Nephron progenitor cell (in vitro differentiated cells): Measurements from ENCODE around the gene SEC14L3.

Source experiments
- DNase-seq: peaks from one replicate; pipeline ENCODE4 v3.0.0; 2021
- H3K27ac Mint-ChIP-seq: 2 replicates; pipeline ENCODE4 v1.8.0; 2021; ENCODE audit warnings: mild to moderate bottlenecking, moderate library complexity, mixed read lengths
- H3K27me3 Mint-ChIP-seq: 2 replicates; pipeline ENCODE4 v1.8.0; 2021; ENCODE audit warnings: mild to moderate bottlenecking, low read depth, mixed read lengths; ENCODE audit not compliant: poor library complexity
- H3K36me3 Mint-ChIP-seq: 2 replicates; pipeline ENCODE4 v1.8.0; 2021; ENCODE audit warnings: low read depth, mixed read lengths
- H3K4me1 Mint-ChIP-seq: 2 replicates; pipeline ENCODE4 v1.8.0; 2021; ENCODE audit warnings: mixed read lengths
- H3K4me3 Mint-ChIP-seq: 2 replicates; pipeline ENCODE4 v1.8.0; 2021; ENCODE audit warnings: mild to moderate bottlenecking, moderate library complexity, mixed read lengths
- H3K9me3 Mint-ChIP-seq: 2 replicates; pipeline ENCODE4 v1.8.0; 2021; ENCODE audit warnings: mild to moderate bottlenecking, moderate library complexity, mixed read lengths
- TF ChIP-seq, protein P1 (sequence below): fragments of 200-600 bp; sonication (generic); IDR thresholded peaks from 2 replicates; pipeline ENCODE4 v1.5.0; 2021; ENCODE audit warnings: antibody characterized with exemption

SEC14L3 gene

DNA sequence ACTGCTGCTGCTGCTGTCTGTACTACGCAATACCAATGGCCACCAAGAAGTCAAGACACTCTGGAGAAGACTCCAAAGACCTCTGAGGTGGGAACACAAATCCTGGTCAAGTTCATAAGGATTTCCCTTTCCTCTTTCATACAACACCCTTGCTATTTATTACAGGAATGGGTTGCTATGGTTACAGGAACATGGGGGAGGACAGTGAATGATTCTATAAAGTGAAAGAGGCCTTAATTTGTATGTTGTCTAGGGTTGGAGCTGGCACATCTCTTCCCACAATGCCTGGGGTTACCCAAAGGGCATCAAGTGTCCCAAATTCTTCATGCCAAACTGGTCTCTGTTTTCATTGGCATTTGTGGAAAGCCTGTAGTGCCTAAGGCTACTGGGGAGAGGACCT is 11.4 kb upstream of the SEC14L3 start:
- H3K9me3 Mint-ChIP-seq: no peaks in the 10 kb centered on the region
- TF ChIP-seq, protein P1, sequence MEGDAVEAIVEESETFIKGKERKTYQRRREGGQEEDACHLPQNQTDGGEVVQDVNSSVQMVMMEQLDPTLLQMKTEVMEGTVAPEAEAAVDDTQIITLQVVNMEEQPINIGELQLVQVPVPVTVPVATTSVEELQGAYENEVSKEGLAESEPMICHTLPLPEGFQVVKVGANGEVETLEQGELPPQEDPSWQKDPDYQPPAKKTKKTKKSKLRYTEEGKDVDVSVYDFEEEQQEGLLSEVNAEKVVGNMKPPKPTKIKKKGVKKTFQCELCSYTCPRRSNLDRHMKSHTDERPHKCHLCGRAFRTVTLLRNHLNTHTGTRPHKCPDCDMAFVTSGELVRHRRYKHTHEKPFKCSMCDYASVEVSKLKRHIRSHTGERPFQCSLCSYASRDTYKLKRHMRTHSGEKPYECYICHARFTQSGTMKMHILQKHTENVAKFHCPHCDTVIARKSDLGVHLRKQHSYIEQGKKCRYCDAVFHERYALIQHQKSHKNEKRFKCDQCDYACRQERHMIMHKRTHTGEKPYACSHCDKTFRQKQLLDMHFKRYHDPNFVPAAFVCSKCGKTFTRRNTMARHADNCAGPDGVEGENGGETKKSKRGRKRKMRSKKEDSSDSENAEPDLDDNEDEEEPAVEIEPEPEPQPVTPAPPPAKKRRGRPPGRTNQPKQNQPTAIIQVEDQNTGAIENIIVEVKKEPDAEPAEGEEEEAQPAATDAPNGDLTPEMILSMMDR: no peak
- no peak overlapping the region for H3K27ac Mint-ChIP-seq
- H3K27me3 Mint-ChIP-seq: peaks cover 29% of the 10 kb centered on the region
- H3K4me1 Mint-ChIP-seq: peaks cover 2% of the 10 kb centered on the region
- no peak for DNase-seq
- no peaks in the 10 kb centered on the region for H3K36me3 Mint-ChIP-seq
- no peak overlapping the region for H3K4me3 Mint-ChIP-seq

DNA sequence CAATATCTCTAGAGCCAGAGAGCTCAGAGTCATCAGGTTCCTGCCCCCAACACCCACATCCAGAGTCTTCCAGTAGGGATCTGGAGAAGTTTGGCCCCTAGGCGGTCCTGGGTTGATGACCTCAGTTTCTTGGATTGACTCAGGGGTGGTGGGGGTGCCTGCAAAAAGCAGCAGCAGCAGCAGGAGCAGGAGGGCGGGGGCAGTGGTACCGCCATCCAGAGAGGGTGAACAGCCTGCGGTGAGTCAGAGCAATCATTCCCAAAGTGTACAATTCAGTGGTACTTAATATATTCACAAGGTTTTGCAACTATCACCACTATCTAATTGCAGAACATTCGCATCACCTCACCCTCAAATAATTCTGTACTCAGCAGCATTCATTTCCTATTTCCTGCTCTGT is 9.9 kb upstream of the SEC14L3 start:
- no peaks in the 10 kb centered on the region for H3K4me1 Mint-ChIP-seq
- no peaks in the 10 kb centered on the region for H3K9me3 Mint-ChIP-seq
- H3K36me3 Mint-ChIP-seq: no peaks in the 10 kb centered on the region
- TF ChIP-seq, protein P1: no peak
- H3K27ac Mint-ChIP-seq: no peak overlapping the region
- H3K27me3 Mint-ChIP-seq: peaks cover 36% of the 10 kb centered on the region
- no peak for DNase-seq
- no peak overlapping the region for H3K4me3 Mint-ChIP-seq

DNA sequence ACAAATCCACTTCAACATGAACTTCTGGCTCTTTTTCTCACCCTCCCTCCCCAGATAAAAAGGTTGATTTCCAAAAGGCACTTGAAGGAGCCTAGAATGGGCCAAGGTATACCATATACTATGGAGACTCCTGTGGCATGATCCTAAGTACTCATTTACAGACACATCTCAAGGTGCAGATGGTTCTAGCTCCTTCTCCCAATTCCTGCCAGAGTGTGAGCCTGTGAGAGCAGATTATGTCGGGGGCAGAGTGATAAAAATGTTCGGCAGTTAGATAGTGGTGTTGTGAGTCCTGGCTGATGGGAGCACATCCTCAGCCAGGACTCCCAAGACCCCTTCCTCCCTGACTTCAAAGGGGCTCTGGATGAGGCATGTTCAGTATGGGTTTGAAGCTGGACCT is 8.2 kb upstream of the SEC14L3 start:
- Mint-ChIP-seq H3K27ac (no peak overlapping the region), H3K27me3 (peaks cover 40% of the 10 kb centered on the region), H3K4me3 (no peak overlapping the region), H3K9me3 (no peaks in the 10 kb centered on the region), H3K36me3 (no peaks in the 10 kb centered on the region), H3K4me1 (no peaks in the 10 kb centered on the region)
- no peak for DNase-seq
- TF ChIP-seq, protein P1: no peak

- H3K4me1 Mint-ChIP-seq: no peaks in the 10 kb centered on the region
- no peak overlapping the region for H3K27ac Mint-ChIP-seq
- H3K9me3 Mint-ChIP-seq: no peaks in the 10 kb centered on the region
- no peak overlapping the region for H3K4me3 Mint-ChIP-seq
- TF ChIP-seq, protein P1: no peak
- H3K27me3 Mint-ChIP-seq: peaks cover 38% of the 10 kb centered on the region
- H3K36me3 Mint-ChIP-seq: no peaks in the 10 kb centered on the region
- DNase-seq: no peak
Observed at GRCh38 chr22:30474683-30475424, 3.0 kb upstream of the SEC14L3 start.

DNA sequence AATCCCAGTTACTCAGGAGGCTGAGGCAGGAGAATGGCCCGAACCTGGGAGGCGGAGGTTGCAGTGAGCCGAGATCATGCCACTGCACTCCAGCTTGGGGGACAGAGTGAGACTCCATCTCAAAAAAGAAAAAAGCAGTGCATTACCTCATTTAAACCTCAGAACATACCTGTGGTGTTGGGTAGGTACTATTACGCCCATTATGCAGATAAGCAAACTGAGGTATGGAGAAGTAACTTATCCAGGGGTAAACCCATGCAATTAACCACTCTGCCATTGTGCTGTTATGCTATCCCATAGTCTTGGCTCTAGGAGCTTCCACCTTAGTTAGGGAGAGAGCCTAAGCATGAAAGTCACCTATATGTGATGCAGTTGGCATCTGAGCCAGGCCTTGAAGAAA is 2.3 kb upstream of the SEC14L3 start:
- Mint-ChIP-seq H3K27me3 (peaks cover 38% of the 10 kb centered on the region), H3K4me3 (no peak overlapping the region), H3K27ac (no peak overlapping the region), H3K9me3 (no peaks in the 10 kb centered on the region), H3K4me1 (no peaks in the 10 kb centered on the region), H3K36me3 (no peaks in the 10 kb centered on the region)
- TF ChIP-seq, protein P1: no peak
- DNase-seq: no peak

GRCh38 chr22:30472994-30473720 is 1.3 kb upstream of the SEC14L3 start:
- Mint-ChIP-seq H3K36me3 (no peaks in the 10 kb centered on the region), H3K4me1 (no peaks in the 10 kb centered on the region), H3K4me3 (no peak overlapping the region), H3K9me3 (no peaks in the 10 kb centered on the region), H3K27ac (peak overlapping the region; percentile 10), H3K27me3 (peaks cover 43% of the 10 kb centered on the region)
- DNase-seq: no peak
- TF ChIP-seq, protein P1: no peak
